Tibial artery (tissue), 4 donors: ENCODE results near the gene APOL2.
"Not testable (repeated sequence)": the region's sequence is repeated elsewhere in the genome, so short reads cannot be mapped to it uniquely, and the experiment has no call there.

Experiments used
- DNase-seq, 2 donors: peaks; one replicate each; pipeline ENCODE4 v3.0.0-alpha.2; 2019
- H3K27ac ChIP-seq, 2 donors: fragments of 200-600 bp; sonication (generic) in 1 of 2; 1 replicate in 1 of 2; 2 replicates in 1 of 2; pipeline ENCODE4 v1.5.1; 2018 to 2019; ENCODE audit warnings: mild to moderate bottlenecking in 1 of 2
- H3K27me3 ChIP-seq, 2 donors: fragments of 200-600 bp; sonication (generic) in 1 of 2; one replicate each; pipeline versions ENCODE4 v1.5.1 to v1.6.0; 2016 to 2019
- H3K36me3 ChIP-seq, 3 donors: fragments of 200-600 bp; sonication (generic) in 2 of 3; one replicate each; pipeline ENCODE4 v1.5.1; 2016 to 2019; ENCODE audit warnings: mild to moderate bottlenecking in 2 of 3
- H3K4me1 ChIP-seq, 4 donors: fragments of 200-600 bp; sonication (generic) in 2 of 4; 1 replicate in 3 of 4; 2 replicates in 1 of 4; pipeline ENCODE4 v1.5.1; 2016 to 2019
- H3K4me3 ChIP-seq, 2 donors: fragments of 200-600 bp; sonication (generic) in 1 of 2; 1 replicate in 1 of 2; 2 replicates in 1 of 2; pipeline ENCODE4 v1.5.1; 2018 to 2019; ENCODE audit warnings: mild to moderate bottlenecking in 2 of 2
- H3K9me3 ChIP-seq, 3 donors: fragments of 200-600 bp; sonication (generic) in 1 of 3; one replicate each; pipeline ENCODE4 v1.5.1; 2016 to 2019
- CTCF ChIP-seq, 2 experiments: fragments of 200-600 bp in 1 of 2; fragments of 450-650 bp in 1 of 2; IDR thresholded peaks; one replicate each; pipeline ENCODE4 v1.5.1; 2017 to 2019; ENCODE audit warnings: antibody characterized with exemption in 2 of 2, mild to moderate bottlenecking in 1 of 2, moderate library complexity in 1 of 2
- intact Hi-C: fragments of 100-400 bp; cut with DNase I; formaldehyde crosslinking; loops from one replicate; pipeline ENCODE4 v1.15.0; 2023; ENCODE audit warnings: low total_unique reads

The APOL2 gene

GRCh38 chr22:36192542-36192941 lies 46.8 kb downstream of the APOL2 start:
- H3K9me3 ChIP-seq = no peaks in the 10 kb centered on the region
- DNase-seq = no peak
- H3K4me1 ChIP-seq = peaks cover 0 to 12% (median 4%) of the 10 kb centered on the region in 4 donors
- intact Hi-C loops = loop anchor here (2.0 kb wide), 1 partner anchor 298 kb away; no protein-coding TSS in a partner anchor
- TF ChIP-seq CTCF (IDR thresholded peaks at IDR 0.05) = no peak
- no peaks in the 10 kb centered on the region for H3K27me3 ChIP-seq
- H3K4me3 ChIP-seq = no peak overlapping the region
- H3K27ac ChIP-seq = no peak overlapping the region
- no peaks in the 10 kb centered on the region for H3K36me3 ChIP-seq

- H3K4me1 ChIP-seq = peaks cover 0 to 8% (median 3%) of the 10 kb centered on the region in 4 donors
- H3K27ac ChIP-seq = peak overlapping the region in 1 of 2 donors; percentile 1
- peak; percentile 47 to 77 for DNase-seq
- H3K27me3 ChIP-seq = no peaks in the 10 kb centered on the region
- TF ChIP-seq CTCF (IDR thresholded peaks at IDR 0.05) = no peak
- intact Hi-C loops = no loop called here
- H3K4me3 ChIP-seq = no peak overlapping the region
- no peaks in the 10 kb centered on the region for H3K9me3 ChIP-seq
- H3K36me3 ChIP-seq = no peaks in the 10 kb centered on the region
These were observed 48.1 kb downstream of the APOL2 start for GRCh38 chr22:36191106-36191836.

GRCh38 chr22:36187862-36188261 lies 51.5 kb downstream of the APOL2 start:
- H3K36me3 ChIP-seq, H3K4me1 ChIP-seq: not testable (repeated sequence)

GRCh38 chr22:36185828-36186624 lies 53.3 kb downstream of the APOL2 start:
- no peak overlapping the region for H3K27ac ChIP-seq
- no peaks in the 10 kb centered on the region for H3K36me3 ChIP-seq
- TF ChIP-seq CTCF (IDR thresholded peaks at IDR 0.05) = no peak
- peaks cover 0 to 3% (median under 1%) of the 10 kb centered on the region in 4 donors for H3K4me1 ChIP-seq
- intact Hi-C loops = no loop called here
- no peaks in the 10 kb centered on the region for H3K27me3 ChIP-seq
- DNase-seq = no peak
- H3K9me3 ChIP-seq = no peaks in the 10 kb centered on the region
- H3K4me3 ChIP-seq = no peak overlapping the region

More at GRCh38 chr22:36187862-36188261, 51.5 kb downstream of the APOL2 start:
- intact Hi-C loops, H3K9me3 ChIP-seq, DNase-seq, H3K27me3 ChIP-seq, H3K4me3 ChIP-seq, H3K27ac ChIP-seq: not testable (repeated sequence)

- Histone ChIP-seq H3K4me1 (peaks cover 0 to 3% (median 0%) of the 10 kb centered on the region in 4 donors), H3K9me3 (no peaks in the 10 kb centered on the region), H3K4me3 (no peak overlapping the region), H3K27me3 (no peaks in the 10 kb centered on the region), H3K36me3 (no peaks in the 10 kb centered on the region), H3K27ac (no peak overlapping the region)
- intact Hi-C loops = no loop called here
- no peak for DNase-seq
- no peak for TF ChIP-seq CTCF (IDR thresholded peaks at IDR 0.05)
These were observed 54.8 kb downstream of the APOL2 start for GRCh38 chr22:36184433-36185025.

GRCh38 chr22:36183446-36183845 lies 55.9 kb downstream of the APOL2 start:
- intact Hi-C loops = no loop called here
- no peak for TF ChIP-seq CTCF (IDR thresholded peaks at IDR 0.05)
- no peaks in the 10 kb centered on the region for H3K36me3 ChIP-seq
- H3K9me3 ChIP-seq = no peaks in the 10 kb centered on the region
- no peak for DNase-seq
- peaks cover 0 to 3% (median 0%) of the 10 kb centered on the region in 4 donors for H3K4me1 ChIP-seq
- H3K27me3 ChIP-seq = no peaks in the 10 kb centered on the region
- H3K27ac ChIP-seq = no peak overlapping the region
- no peak overlapping the region for H3K4me3 ChIP-seq
